NCI-H1417 treated with DMSO at 0.1 percent for 48 hours (cell line): Measurements from ENCODE around the gene FAM53B.
A peak's percentile ranks its signal among the peaks of the same experiment; 100 is the strongest.
"Not testable (repeated sequence)": the region's sequence is repeated elsewhere in the genome, so short reads cannot be mapped to it uniquely, and the experiment has no call there.

Experiments used
- DNase-seq: peaks from one replicate; lab custom pipeline; 2025; lab: John Stamatoyannopoulos, UW

The FAM53B gene

DNA sequence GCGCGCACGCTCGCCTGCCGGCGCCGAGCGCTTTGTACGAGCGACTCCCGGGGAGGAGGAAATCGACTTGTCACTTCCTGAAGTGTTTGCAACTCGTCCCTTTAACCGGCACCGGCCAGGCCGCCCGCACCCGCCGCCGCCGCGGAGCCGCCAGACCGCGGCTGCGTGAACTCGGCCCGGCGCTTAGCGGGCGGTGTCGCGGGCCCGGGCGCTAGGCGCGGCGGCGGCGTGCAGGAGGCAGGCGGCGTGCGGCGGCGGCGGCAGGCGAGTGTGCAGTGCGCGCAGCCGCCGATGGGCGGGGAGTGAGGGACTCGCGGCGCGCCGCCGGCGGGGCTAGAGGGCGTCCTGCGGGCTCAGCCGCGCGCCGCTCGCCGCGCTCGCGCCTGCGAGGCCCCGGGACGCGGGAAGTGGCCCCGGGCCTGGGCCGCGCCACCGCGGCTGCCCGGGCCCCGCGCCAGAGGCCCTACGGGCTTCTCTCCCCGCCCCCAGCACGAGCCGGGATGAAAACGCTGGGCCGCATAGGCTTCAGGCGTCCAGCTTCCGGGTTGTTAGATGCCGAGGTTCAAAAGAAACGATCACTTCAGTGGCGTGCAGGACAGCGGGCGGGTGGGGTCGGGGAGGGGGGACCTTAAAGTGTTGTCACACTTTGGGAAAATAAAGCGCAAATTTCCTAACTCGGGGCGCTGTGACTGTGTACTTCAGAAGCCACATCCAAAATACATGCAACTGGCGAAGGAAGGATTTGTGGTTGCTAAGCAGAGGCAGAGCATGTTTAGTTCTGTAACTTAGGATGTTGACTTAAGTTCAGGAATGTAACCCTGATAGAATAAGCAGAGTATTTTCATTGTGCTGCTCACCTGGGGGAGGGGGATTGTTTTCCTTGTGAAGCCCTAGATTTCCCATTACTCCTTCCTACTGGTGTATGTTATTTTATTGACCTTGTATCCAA is at the start of gene FAM53B:
Gene FAM53B, minus strand, starts transcription at position 277 of the 949 bp plus-strand sequence. CDS start 37,665 bp downstream, outside the sequence.
- no peak for DNase-seq

DNA sequence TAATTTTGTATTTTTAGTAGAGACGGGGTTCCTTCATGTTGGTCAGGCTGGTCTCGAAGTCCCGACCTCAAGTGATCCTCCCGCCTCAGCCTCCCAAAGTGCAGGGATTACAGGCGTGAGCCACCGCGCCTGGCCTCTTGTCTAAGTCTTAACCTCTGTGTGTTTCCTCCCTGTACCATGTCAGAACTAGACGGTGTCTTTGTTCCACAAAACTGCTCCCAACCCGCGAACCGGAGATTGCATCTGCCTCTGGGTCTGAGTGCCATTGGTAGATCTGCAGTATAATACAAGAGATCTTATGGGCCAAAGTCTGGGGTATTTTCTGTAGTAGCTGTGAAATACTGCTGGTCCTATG is 48.8 kb upstream of the FAM53B start:
- no peak for DNase-seq

- peak; percentile 13 for DNase-seq
Measured at GRCh38 chr10:124791547-124792348, 47.6 kb upstream of the FAM53B start, which contains the start of gene EEF1AKMT2. Gene EEF1AKMT2, minus strand, starts transcription at chr10:124791887. Its CDS starts 54 bp downstream, at chr10:124791833.

DNA sequence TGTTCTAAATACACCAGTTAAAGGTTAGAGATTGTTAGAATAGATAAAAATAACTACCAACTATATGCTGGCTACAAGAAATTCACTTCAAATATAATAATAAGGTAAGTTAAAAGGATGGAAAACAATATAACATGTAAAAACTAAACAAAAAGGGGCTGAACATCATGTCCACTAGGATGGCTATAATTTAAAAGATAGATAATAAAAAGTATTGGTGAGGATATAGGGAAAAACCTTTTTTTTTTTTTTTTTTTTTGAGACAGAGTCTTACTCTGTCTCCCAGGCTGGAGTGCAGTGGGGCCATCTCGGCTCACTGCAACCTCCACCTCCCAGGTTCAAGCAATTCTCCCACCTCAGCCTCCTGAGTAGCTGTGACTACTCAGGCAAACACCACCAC is 38.7 kb upstream of the FAM53B start:
- not testable (repeated sequence) for DNase-seq

- no peak for DNase-seq
Measured at GRCh38 chr10:124768791-124769190, 24.6 kb upstream of the FAM53B start.

- DNase-seq, result no peak
Measured at GRCh38 chr10:124765256-124765655, 21.1 kb upstream of the FAM53B start.

DNA sequence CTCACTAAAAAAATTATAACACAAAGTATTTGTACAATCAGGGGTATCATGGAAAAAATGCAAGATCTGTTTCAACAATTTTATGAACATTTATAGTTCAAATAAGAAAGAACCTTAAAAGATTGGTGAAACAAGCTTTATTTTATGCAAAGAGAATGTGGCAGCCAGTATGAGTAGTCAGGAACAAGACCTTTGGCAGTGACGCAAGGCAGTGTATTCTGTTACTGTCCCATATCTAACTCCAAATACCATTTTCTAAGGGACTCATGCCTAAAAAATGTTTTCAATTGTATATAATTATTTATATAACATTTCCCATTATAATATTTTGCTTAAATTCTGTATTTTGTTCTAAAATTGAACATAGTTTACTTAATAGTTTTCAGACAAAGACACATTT is 19.1 kb upstream of the FAM53B start:
- no peak for DNase-seq

DNA sequence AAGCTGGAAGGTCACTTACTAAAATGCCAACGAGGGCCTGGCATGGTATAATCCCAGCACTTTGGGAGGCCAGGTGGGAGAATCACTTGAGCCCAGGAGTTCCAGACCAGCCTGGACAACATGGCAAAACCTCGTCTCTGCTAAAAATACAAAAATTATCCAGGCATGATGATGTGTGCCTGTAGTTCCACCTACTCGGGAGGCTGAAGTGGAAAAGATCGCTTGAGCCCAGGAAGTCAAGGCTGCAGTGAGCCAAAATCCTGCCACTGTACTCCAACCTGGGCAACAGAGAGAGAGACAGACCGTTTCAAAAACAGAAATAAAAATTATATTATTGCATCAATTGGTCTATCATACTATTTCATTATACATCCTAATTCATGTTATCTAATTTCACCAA is 18.1 kb upstream of the FAM53B start:
- no peak for DNase-seq

DNA sequence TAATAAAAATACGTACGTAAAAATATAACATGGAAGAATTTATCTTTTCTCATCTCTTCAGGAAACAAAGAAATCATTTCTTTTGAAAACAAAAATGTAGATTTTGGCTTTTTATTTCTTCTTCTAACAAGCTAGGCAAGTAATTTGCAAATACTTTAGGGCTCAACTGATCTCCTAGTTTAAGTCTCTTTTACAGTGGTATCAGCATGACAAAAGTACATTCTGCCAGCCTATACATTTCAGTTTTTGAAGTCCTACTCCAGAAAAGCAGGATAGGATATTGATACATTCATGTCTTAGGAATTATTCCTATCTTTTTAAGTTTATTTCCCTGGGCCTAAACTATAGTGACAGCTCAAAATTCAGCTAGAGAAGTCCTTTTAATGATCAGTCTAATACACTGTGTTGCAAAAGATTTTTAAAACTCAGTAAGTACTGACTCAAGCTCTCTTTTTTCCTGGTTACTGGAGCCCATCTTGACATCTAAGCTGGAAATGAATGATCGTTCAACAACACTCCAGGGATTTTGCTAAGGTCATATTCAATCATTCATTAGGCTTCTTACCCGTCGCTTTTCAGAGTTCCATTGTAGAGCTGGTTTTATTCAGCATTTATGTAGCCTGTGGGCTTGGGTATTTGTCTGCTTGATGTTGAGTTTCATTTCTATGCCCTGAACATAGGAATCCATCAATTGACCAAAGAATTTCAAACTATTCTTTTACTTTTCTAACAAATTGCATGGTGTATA is 12.2 kb upstream of the FAM53B start:
- no peak for DNase-seq

- no peak for DNase-seq
Measured at GRCh38 chr10:124755581-124755980, 11.4 kb upstream of the FAM53B start.

- DNase-seq, result no peak
Measured at GRCh38 chr10:124754227-124754626, 10.0 kb upstream of the FAM53B start.

DNA sequence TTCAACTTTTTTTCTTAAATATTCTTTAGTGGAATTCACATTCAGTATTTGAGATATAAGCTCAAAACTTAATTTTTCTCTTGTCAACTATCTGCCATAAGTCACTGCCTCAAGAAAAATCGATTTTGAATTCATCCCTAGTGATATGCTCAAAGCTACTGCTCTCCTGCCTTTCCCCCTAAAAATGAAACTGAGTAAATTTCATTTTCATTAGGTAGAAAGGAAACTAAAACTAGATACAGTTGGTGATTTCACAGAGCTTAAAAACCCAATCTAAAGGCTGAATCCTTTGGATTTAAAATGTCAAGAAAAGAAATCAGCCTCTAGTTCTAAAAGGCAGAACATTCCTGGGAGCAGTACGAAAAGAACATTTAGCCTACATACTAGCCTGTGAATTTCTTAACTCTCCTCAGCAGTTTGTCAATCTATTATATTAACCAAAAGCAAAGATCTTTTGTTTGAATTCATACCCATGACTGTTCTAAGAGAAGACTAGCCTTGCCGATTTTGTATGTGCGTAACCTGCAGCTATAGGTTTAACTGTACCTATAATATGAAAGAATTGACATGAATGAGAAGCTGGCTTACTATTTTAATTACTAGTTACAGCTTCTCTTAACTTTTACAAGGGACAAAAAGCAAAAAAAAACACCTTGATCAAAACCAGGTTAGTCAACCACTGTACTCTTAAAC is 4.9 kb upstream of the FAM53B start:
- no peak for DNase-seq

GRCh38 chr10:124748166-124748565 is 4.0 kb upstream of the FAM53B start:
- DNase-seq, result no peak

DNA sequence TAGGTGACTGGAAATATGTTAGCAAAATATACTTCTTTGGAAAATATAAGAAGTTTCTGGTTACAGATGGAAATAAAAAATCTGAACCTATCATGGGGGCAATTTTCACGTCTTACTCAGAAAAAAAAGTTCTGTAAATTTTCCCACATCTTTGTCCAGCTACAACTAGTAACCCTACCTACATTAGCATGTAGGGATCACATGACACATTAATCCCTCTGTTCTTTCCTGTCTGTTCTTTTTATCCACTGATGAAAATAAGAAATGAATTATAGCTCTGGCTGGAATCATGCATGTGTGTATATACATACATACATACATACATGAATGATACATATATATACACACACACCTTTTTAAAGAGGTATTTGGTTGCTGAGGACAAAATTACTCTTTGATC is 3.6 kb upstream of the FAM53B start:
- DNase-seq, result no peak

GRCh38 chr10:124746992-124747391 is 2.8 kb upstream of the FAM53B start:
- DNase-seq, result no peak

- DNase-seq, result not testable (repeated sequence)
Measured at GRCh38 chr10:124746447-124746846, 2.3 kb upstream of the FAM53B start.

DNA sequence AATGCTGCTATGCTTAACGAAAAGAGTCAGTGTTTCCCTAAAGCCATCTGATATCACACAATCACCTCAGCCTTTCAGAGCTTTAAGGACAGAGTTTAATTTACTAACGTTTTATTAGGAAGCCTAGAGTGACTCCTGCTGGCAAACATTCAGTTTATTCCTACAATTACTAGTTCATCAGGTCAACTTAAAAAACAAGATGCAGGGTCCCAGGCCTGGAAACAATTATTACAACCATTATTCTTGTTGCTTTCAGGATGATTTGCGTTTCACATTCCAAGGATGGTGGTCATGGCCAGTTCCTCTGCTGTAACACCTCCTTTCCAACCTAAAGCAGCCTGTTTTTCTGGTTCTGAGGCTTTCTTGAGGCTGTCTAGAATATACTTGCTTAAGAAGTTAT is 1.5 kb upstream of the FAM53B start:
- no peak for DNase-seq

- no peak for DNase-seq
Measured at GRCh38 chr10:124745252-124745651, 1.1 kb upstream of the FAM53B start.

DNA sequence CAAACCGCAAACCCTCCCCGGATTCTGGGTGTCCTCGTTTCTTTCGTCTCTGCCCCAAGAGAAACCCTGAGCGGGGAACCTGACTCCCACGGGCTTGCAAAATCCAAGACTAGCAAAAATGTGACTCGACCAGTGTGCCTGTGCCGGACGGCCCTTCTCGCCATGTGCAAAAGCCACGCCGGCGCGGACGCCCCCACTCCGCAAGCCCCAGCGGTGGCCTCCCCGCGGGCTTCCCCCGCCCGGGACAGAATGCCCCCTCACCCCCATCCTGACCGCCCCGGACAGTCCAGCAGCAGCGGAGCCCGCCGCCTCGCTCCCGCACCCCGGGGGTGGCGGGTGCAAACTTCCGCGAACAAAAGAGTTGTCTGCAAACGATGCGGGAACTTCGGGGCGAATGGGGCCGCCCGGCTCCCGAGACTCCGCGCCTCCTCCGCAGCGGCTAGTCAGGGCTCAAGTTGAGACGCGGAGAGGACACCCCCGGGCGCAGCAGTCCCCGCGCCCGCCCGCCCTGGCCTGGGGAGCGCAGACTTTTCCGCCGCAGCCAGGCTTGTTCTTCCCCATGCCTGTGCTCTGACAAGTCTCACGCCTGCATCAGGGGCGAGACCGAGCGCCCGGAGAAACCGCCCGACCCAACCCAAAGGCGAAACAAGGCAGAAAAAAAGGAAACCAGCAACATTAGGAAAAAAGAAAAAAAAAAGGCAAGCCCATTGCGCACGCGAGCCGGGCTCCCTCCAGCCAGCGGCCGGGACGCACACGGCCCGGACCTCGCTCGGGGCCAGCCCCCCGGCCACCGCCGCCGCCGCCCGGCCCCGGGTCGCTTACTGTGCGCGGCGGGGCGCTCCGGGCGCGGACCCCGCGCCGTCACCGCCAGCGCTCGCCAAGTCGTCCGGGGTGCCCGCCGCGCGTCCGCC is 732 bp downstream of the FAM53B start:
- DNase-seq, result no peak

GRCh38 chr10:124742413-124743190 is 1.6 kb downstream of the FAM53B start:
- DNase-seq, result peak; percentile 5
